Endothelial cell of umbilical vein (primary cell): Measurements from ENCODE around the gene DOCK1. TPM values are rescaled to one million over a fixed set of nuclear protein-coding genes. Genes with fewer than 3 reads are reported as not detected.

Experiments used
- BruUV-seq: library from RNA; stranded (reverse); fragments of 400-500 nt; replicated peaks from 2 replicates; lab custom pipeline; 2021; lab: Mats Ljungman, UMichigan
- CTCF ChIA-PET: fragments of 300-600, 350-600 bp; sonication (Branson Sonifier 250); formaldehyde crosslinking; loops from one replicate; lab custom pipeline; 2021; ENCODE audit warnings: antibody characterized with exemption, inconsistent platforms; lab: Charles Lee
- POLR2A ChIA-PET: fragments of 300-600, 350-600 bp; sonication (Branson Sonifier 250); formaldehyde crosslinking; loops from one replicate; lab custom pipeline; 2021; ENCODE audit warnings: antibody characterized with exemption, inconsistent platforms; lab: Charles Lee
- DNase-seq: peaks from one replicate; pipeline ENCODE4 v3.0.0-alpha.2; 2011; ENCODE audit warnings: low read depth, low spot score
- FAIRE-seq: peaks from 2 replicates; lab custom pipeline; 2011; peaks lifted over from hg19 to GRCh38; lab: Jason Lieb, UNC
- H2AFZ ChIP-seq: 2 replicates; pipeline ENCODE4 v1.6.0; 2012; ENCODE audit warnings: low read depth, low read length, control low read depth, inconsistent platforms
- H3K27ac ChIP-seq: 2 replicates; pipeline ENCODE4 v1.5.1; 2011; ENCODE audit warnings: low read depth, mild to moderate bottlenecking, control low read depth, low read length, moderate library complexity; ENCODE audit not compliant: insufficient read depth
- H3K27me3 ChIP-seq, 2 experiments: 2 replicates each; pipeline versions ENCODE4 v1.6.0 to v1.6.1; 2011; ENCODE audit warnings: low read length in 2 of 2, mixed read lengths in 1 of 2; ENCODE audit not compliant: control insufficient read depth in 2 of 2, insufficient read depth in 2 of 2
- H3K36me3 ChIP-seq, 2 experiments: 2 replicates in 1 of 2; 3 replicates in 1 of 2; pipeline ENCODE4 v1.5.1; 2011; ENCODE audit warnings: low read length in 2 of 2, mild to moderate bottlenecking in 1 of 2, moderate library complexity in 1 of 2; ENCODE audit not compliant: control insufficient read depth in 2 of 2, insufficient read depth in 2 of 2; ENCODE audit errors: extremely low read depth in 1 of 2
- H3K4me1 ChIP-seq: 3 replicates; pipeline ENCODE4 v1.5.1; 2011; ENCODE audit warnings: mild to moderate bottlenecking, low read length; ENCODE audit not compliant: control insufficient read depth, insufficient read depth; ENCODE audit errors: extremely low read depth
- H3K4me2 ChIP-seq: 2 replicates; pipeline ENCODE4 v1.6.1; 2011; ENCODE audit warnings: low read length, control low read depth, mixed read lengths; ENCODE audit not compliant: insufficient read depth
- H3K4me3 ChIP-seq, 3 experiments: fragments of 200-600 bp in 1 of 3; sonication (generic), shearing (Covaris generic) in 1 of 3; replicated peaks in 1 of 3; 2 replicates each; pipeline ENCODE4 v1.5.1; 2011 to 2016; ENCODE audit warnings: control low read depth in 3 of 3, low read length in 3 of 3, mild to moderate bottlenecking in 2 of 3, inconsistent platforms in 1 of 3, low read depth in 1 of 3, moderate library complexity in 1 of 3; ENCODE audit not compliant: insufficient read depth in 1 of 3
- H3K79me2 ChIP-seq: 2 replicates; pipeline ENCODE4 v1.6.0; 2012; ENCODE audit warnings: low read length, inconsistent platforms; ENCODE audit not compliant: control insufficient read depth, insufficient read depth
- H3K9ac ChIP-seq: replicated peaks from 2 replicates; pipeline ENCODE3; 2011; ENCODE audit warnings: low read length, control low read depth; ENCODE audit not compliant: insufficient read depth; ENCODE audit errors: extremely low read depth
- H3K9me1 ChIP-seq: replicated peaks from 3 replicates; pipeline ENCODE4 v1.6.0; 2011; ENCODE audit warnings: mild to moderate bottlenecking, low read length; ENCODE audit not compliant: control insufficient read depth, insufficient read depth; ENCODE audit errors: extremely low read depth
- H3K9me3 ChIP-seq: replicated peaks from 2 replicates; pipeline ENCODE4 v1.5.1; 2012; ENCODE audit warnings: low read length, inconsistent platforms; ENCODE audit not compliant: control insufficient read depth, insufficient read depth
- H4K20me1 ChIP-seq: replicated peaks from 2 replicates; pipeline ENCODE3; 2011; ENCODE audit warnings: mild to moderate bottlenecking, low read length; ENCODE audit not compliant: control insufficient read depth, insufficient read depth; ENCODE audit errors: extremely low read depth
- EZH2 ChIP-seq: IDR thresholded peaks from 2 replicates; pipeline ENCODE4 v1.6.1; 2012; ENCODE audit warnings: borderline replicate concordance, low read depth, mild to moderate bottlenecking, moderate library complexity, low read length, inconsistent platforms; ENCODE audit not compliant: severe bottlenecking
- FOS ChIP-seq: IDR thresholded peaks from 2 replicates; pipeline ENCODE4 v1.6.1; 2011; ENCODE audit warnings: mild to moderate bottlenecking, low read length, moderate library complexity, borderline replicate concordance; ENCODE audit not compliant: insufficient read depth
- GATA2 ChIP-seq: IDR thresholded peaks from 2 replicates; pipeline ENCODE4 v1.7.0; 2011; ENCODE audit warnings: low read depth, mild to moderate bottlenecking, moderate library complexity, mixed read lengths, low read length; ENCODE audit not compliant: insufficient read length, insufficient read depth
- JUN ChIP-seq: IDR thresholded peaks from 2 replicates; pipeline ENCODE4 v1.6.1; 2011; ENCODE audit warnings: borderline replicate concordance, low read depth; ENCODE audit not compliant: insufficient read length, insufficient read depth
- MYC ChIP-seq: IDR thresholded peaks from one replicate; pipeline ENCODE4 v1.6.1; 2011; ENCODE audit warnings: mild to moderate bottlenecking, low read depth, low read length
- POLR2A ChIP-seq: IDR thresholded peaks from 2 replicates; pipeline ENCODE4 v1.6.1; 2012; ENCODE audit warnings: low read depth, mild to moderate bottlenecking, control low read depth, low read length
- POLR2AphosphoS5 ChIP-seq: IDR thresholded peaks from 2 replicates; pipeline ENCODE4 v1.6.1; 2012; ENCODE audit warnings: low read depth, mild to moderate bottlenecking, control low read depth, low read length, moderate library complexity; ENCODE audit not compliant: insufficient read depth
- dilution Hi-C: fragments of 300-500 bp; cut with MboI; formaldehyde crosslinking; loops from one replicate; pipeline ENCODE4 v1.15.0; 2019; ENCODE audit warnings: low sequenced_read_pairs; ENCODE audit not compliant: extremely low pct_ligation_motif_present
- intact Hi-C: fragments of 100-400 bp; cut with micrococcal nuclease; formaldehyde crosslinking; loops from one replicate; pipeline ENCODE4 v1.10.0; 2022
- polyA plus RNA-seq, 4 experiments: library from polyadenylated mRNA; depleted of rRNA in 3 of 4; stranded (reverse) in 3 of 4; unstranded in 1 of 4; fragments of >200 nt; gene quantifications; 2 replicates each; pipeline versions ENCODE4 v1.2.1 to v1.2.3, GENCODE V29; 2011 to 2012; ENCODE audit warnings: missing spikeins in 1 of 4
- total RNA-seq: library from RNA; stranded (reverse); gene quantifications from 2 replicates; pipeline ENCODE4 v1.2.3, GENCODE V29; 2021
- TF ChIP-seq, protein P1 (sequence below), 2 donors: IDR thresholded peaks; 1 replicate in 1 of 2; 2 replicates in 1 of 2; pipeline ENCODE4 v1.5.1; 2011; ENCODE audit warnings: low read length in 2 of 2, mild to moderate bottlenecking in 2 of 2, moderate library complexity in 2 of 2, control low read depth in 1 of 2, inconsistent platforms in 1 of 2, low read depth in 1 of 2; ENCODE audit not compliant: insufficient read depth in 1 of 2; ENCODE audit errors: extremely low read depth in 1 of 2
- TF ChIP-seq, protein P2 (sequence below): IDR thresholded peaks from 2 replicates; pipeline ENCODE4 v1.6.1; 2011; ENCODE audit not compliant: insufficient read depth, insufficient read length

DOCK1 gene
- total and polyA plus RNA-seq, 2 donors (not counting 3 experiments of a cell fraction or from before 2014, with no cell fraction given), result 22.5 to 83.1 TPM

DNA sequence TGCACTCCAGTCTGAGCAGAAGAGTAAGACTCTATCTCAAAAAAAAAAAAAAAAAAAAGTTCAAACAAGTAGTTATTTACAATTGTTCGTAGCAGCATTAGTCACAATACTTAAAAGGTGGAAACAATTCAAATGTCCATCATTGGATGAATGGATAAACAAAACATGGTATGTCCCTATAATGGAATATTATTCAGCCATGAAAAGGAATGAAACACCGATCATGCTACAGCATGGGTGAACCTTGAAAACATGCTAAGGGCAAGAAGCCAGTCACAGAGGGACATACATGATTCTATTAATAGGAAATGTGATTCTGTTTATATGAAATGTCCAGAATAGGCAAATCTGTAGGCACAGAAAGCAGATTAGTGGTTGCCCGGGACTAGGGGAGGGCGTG is 15.9 kb downstream of the DOCK1 start:
- Histone ChIP-seq H3K9ac (no peak overlapping the region), H3K4me1 (peaks cover 3% of the 10 kb centered on the region), H3K9me1 (no peaks in the 10 kb centered on the region), H3K9me3 (no peaks in the 10 kb centered on the region), H3K27ac (no peak overlapping the region), H3K36me3 (no peaks in the 10 kb centered on the region), H3K27me3 (no peaks in the 10 kb centered on the region), H3K4me2 (no peak overlapping the region), H3K79me2 (peaks cover 76% of the 10 kb centered on the region), H4K20me1 (peaks cover 3% of the 10 kb centered on the region), H3K4me3 (no peak overlapping the region), H2AFZ (no peak overlapping the region)
- FAIRE-seq (no peak), DNase-seq (no peak)
- ChIA-PET CTCF (no interaction called here), POLR2A (no interaction called here)
- dilution Hi-C loops, result no loop called here
- TF ChIP-seq GATA2 (no peak), POLR2A (no peak), JUN (no peak), MYC (no peak), FOS (no peak), EZH2 (no peak), POLR2AphosphoS5 (no peak)
- TF ChIP-seq, protein P1, sequence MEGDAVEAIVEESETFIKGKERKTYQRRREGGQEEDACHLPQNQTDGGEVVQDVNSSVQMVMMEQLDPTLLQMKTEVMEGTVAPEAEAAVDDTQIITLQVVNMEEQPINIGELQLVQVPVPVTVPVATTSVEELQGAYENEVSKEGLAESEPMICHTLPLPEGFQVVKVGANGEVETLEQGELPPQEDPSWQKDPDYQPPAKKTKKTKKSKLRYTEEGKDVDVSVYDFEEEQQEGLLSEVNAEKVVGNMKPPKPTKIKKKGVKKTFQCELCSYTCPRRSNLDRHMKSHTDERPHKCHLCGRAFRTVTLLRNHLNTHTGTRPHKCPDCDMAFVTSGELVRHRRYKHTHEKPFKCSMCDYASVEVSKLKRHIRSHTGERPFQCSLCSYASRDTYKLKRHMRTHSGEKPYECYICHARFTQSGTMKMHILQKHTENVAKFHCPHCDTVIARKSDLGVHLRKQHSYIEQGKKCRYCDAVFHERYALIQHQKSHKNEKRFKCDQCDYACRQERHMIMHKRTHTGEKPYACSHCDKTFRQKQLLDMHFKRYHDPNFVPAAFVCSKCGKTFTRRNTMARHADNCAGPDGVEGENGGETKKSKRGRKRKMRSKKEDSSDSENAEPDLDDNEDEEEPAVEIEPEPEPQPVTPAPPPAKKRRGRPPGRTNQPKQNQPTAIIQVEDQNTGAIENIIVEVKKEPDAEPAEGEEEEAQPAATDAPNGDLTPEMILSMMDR (IDR thresholded peaks at IDR 0.05; ENCODE audit: extremely low read depth in 1 of 2, insufficient read depth in 1 of 2, low read depth in 1 of 2, low read length in 2 of 2), result no peak
- TF ChIP-seq, protein P2, sequence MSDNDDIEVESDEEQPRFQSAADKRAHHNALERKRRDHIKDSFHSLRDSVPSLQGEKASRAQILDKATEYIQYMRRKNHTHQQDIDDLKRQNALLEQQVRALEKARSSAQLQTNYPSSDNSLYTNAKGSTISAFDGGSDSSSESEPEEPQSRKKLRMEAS, result no peak
- no TSS peak for BruUV-seq
- intact Hi-C loops, result no loop called here
